Neural progenitor cell (in vitro differentiated cells): Measurements from ENCODE around the gene MAP9. TPM values are rescaled to one million over a fixed set of nuclear protein-coding genes. Genes with fewer than 3 reads are reported as not detected.

Source experiments
- DNase-seq: peaks from one replicate; pipeline ENCODE4 v3.0.0-alpha.2; 2016; ENCODE audit warnings: low spot score
- H2AFZ ChIP-seq: fragments of 200-600 bp; sonication (generic); replicated peaks from 2 replicates; pipeline ENCODE4 v1.6.1; 2016; ENCODE audit warnings: antibody characterized with exemption
- H3F3A ChIP-seq: fragments of 200-600 bp; sonication (generic); 2 replicates; pipeline ENCODE4 v1.6.1; 2016; ENCODE audit warnings: antibody characterized with exemption, low read depth
- H3K27ac ChIP-seq: fragments of 200-600 bp; sonication (generic); 2 replicates; pipeline ENCODE4 v1.5.1; 2016; ENCODE audit warnings: mild to moderate bottlenecking
- H3K27me3 ChIP-seq: fragments of 200-600 bp; sonication (generic); 2 replicates; pipeline ENCODE4 v1.6.1; 2016; ENCODE audit warnings: mild to moderate bottlenecking, moderate library complexity
- H3K36me3 ChIP-seq: fragments of 200-600 bp; sonication (generic); 2 replicates; pipeline ENCODE4 v1.5.1; 2016
- H3K4me1 ChIP-seq: fragments of 200-600 bp; sonication (generic); 2 replicates; pipeline ENCODE4 v1.6.1; 2016; ENCODE audit warnings: mixed run types
- H3K4me2 ChIP-seq: fragments of 200-600 bp; sonication (generic); 2 replicates; pipeline ENCODE4 v1.6.1; 2016
- H3K4me3 ChIP-seq: fragments of 200-600 bp; sonication (generic); 2 replicates; pipeline ENCODE4 v1.5.1; 2016
- H3K79me2 ChIP-seq: fragments of 200-600 bp; sonication (generic); 2 replicates; pipeline ENCODE4 v1.6.1; 2016; ENCODE audit warnings: low read depth
- H3K9ac ChIP-seq: fragments of 200-600 bp; sonication (generic); 2 replicates; pipeline ENCODE4 v1.6.1; 2016
- H3K9me3 ChIP-seq: fragments of 200-600 bp; sonication (generic); 2 replicates; pipeline ENCODE4 v1.5.1; 2016; ENCODE audit warnings: low read depth
- H4K20me1 ChIP-seq: fragments of 200-600 bp; sonication (generic); 2 replicates; pipeline ENCODE4 v1.6.1; 2016; ENCODE audit warnings: low read depth
- H3K27ac Mint-ChIP-seq: 3 replicates; pipeline ENCODE4 v1.8.0; 2021; ENCODE audit warnings: mixed read lengths
- H3K27me3 Mint-ChIP-seq: 2 replicates; pipeline ENCODE4 v1.8.0; 2022; ENCODE audit warnings: low read depth, mild to moderate bottlenecking, inconsistent platforms, moderate library complexity, mixed read lengths; ENCODE audit not compliant: insufficient read depth
- H3K36me3 Mint-ChIP-seq: 3 replicates; pipeline ENCODE4 v1.8.0; 2021; ENCODE audit warnings: mixed read lengths
- H3K4me1 Mint-ChIP-seq: 3 replicates; pipeline ENCODE4 v1.8.0; 2021; ENCODE audit warnings: mixed read lengths
- H3K4me3 Mint-ChIP-seq: 3 replicates; pipeline ENCODE4 v1.8.0; 2021; ENCODE audit warnings: mild to moderate bottlenecking, moderate library complexity, mixed read lengths
- H3K9me3 Mint-ChIP-seq: 3 replicates; pipeline ENCODE4 v1.8.0; 2020; ENCODE audit warnings: mixed read lengths
- EZH2 ChIP-seq: fragments of 200-600 bp; sonication (generic); IDR thresholded peaks from 2 replicates; pipeline ENCODE4 v1.6.1; 2017; ENCODE audit warnings: antibody characterized with exemption, mild to moderate bottlenecking, moderate library complexity
- EZH2phosphoT487 ChIP-seq: fragments of 200-600 bp; sonication (generic); IDR thresholded peaks from 2 replicates; pipeline ENCODE4 v1.6.1; 2017; ENCODE audit warnings: antibody characterized with exemption
- total RNA-seq: library from RNA; depleted of rRNA; stranded (reverse); fragments of >200 nt; gene quantifications from 2 replicates; pipeline ENCODE4 v1.2.3, GENCODE V29; 2015; ENCODE audit warnings: low replicate concordance
- TF ChIP-seq, protein P1 (sequence below): fragments of 200-600 bp; sonication (generic); IDR thresholded peaks from 2 replicates; pipeline ENCODE4 v1.5.1; 2017; ENCODE audit warnings: antibody characterized with exemption, mild to moderate bottlenecking

Gene MAP9
- total RNA-seq, 1 donor from 2014 or later, result 29.1 TPM

DNA sequence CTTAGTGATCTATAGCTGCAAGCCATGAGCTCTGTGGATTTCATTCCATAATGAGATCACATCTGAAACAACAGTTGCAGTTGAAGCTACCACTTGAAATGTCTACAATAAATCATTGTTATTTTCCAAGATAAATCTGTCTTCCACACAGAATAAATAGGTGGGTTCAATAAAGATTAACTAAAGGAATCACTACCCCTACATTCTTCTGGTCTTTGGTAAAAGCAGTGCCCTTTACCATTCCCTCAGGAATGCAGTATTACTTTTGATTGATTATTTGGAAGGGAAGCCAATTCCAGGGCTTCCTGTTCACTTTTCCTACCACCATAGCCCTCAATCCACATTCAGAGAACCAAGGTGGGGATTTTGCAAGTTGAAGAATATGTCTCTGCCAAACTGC lies 38.9 kb upstream of the MAP9 start:
- H3K4me3 ChIP-seq, result no peak overlapping the region
- H3K27me3 Mint-ChIP-seq, result no peaks in the 10 kb centered on the region

DNA sequence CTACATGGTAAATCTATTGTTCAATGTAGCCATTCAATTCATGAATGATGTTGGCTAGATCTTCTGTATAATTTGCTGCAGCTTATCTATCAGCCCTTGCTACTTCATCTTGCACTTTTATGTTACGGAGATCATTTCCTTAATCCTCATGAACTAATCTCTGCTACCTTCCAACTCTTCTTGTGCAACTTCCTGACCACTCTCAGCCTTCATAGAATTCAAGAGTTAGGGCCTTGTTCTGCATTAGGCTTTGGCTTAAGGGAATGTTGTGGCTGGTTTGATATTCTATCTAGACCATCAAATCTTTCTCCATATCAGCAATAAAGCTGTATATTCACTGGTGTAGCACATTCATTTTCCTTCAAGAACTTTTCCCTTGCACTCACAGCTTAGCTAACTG lies 36.7 kb upstream of the MAP9 start:
- H3K27me3 Mint-ChIP-seq, result no peaks in the 10 kb centered on the region
- no peaks in the 10 kb centered on the region for H3K36me3 Mint-ChIP-seq

More for the DNA sequence above, 38.9 kb upstream of the MAP9 start:
- Mint-ChIP-seq H3K27ac (no peak overlapping the region), H3K4me3 (no peak overlapping the region), H3K36me3 (no peaks in the 10 kb centered on the region), H3K9me3 (no peaks in the 10 kb centered on the region), H3K4me1 (no peaks in the 10 kb centered on the region)
- no peaks in the 10 kb centered on the region for H4K20me1 ChIP-seq
- H3K27ac ChIP-seq, result no peak overlapping the region
- DNase-seq, result no peak
- H2AFZ ChIP-seq, result no peak overlapping the region
- no peaks in the 10 kb centered on the region for H3K4me1 ChIP-seq
- H3K9ac ChIP-seq, result no peak overlapping the region
- H3F3A ChIP-seq, result no peaks in the 10 kb centered on the region
- TF ChIP-seq EZH2 (no peak), EZH2phosphoT487 (no peak)
- TF ChIP-seq, protein P1, sequence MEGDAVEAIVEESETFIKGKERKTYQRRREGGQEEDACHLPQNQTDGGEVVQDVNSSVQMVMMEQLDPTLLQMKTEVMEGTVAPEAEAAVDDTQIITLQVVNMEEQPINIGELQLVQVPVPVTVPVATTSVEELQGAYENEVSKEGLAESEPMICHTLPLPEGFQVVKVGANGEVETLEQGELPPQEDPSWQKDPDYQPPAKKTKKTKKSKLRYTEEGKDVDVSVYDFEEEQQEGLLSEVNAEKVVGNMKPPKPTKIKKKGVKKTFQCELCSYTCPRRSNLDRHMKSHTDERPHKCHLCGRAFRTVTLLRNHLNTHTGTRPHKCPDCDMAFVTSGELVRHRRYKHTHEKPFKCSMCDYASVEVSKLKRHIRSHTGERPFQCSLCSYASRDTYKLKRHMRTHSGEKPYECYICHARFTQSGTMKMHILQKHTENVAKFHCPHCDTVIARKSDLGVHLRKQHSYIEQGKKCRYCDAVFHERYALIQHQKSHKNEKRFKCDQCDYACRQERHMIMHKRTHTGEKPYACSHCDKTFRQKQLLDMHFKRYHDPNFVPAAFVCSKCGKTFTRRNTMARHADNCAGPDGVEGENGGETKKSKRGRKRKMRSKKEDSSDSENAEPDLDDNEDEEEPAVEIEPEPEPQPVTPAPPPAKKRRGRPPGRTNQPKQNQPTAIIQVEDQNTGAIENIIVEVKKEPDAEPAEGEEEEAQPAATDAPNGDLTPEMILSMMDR, result no peak
- H3K4me2 ChIP-seq, result no peak overlapping the region
- H3K9me3 ChIP-seq, result no peaks in the 10 kb centered on the region
- no peaks in the 10 kb centered on the region for H3K27me3 ChIP-seq
- H3K36me3 ChIP-seq, result no peaks in the 10 kb centered on the region
- no peaks in the 10 kb centered on the region for H3K79me2 ChIP-seq

DNA sequence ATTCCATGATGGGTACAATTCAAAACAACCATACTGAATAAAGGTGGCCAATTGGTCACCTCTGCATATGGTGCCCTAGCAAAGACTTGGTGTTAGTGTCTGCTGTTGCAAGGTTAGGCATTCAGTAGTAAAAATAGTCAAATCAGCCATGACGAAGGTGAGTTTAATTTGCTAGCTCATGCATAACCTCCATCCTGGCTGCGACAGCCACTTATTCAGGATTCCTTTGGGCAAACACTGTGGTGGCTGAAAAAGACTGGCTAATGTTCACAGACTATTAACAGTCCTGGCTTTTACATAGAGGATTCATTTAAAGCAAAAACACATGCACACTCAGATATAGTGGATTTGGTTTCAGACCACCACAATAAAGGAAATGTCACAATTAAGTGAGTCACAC lies 34.8 kb upstream of the MAP9 start:
- Mint-ChIP-seq H3K27me3 (no peaks in the 10 kb centered on the region), H3K36me3 (no peaks in the 10 kb centered on the region), H3K27ac (no peak overlapping the region), H3K9me3 (no peaks in the 10 kb centered on the region), H3K4me3 (no peak overlapping the region), H3K4me1 (no peaks in the 10 kb centered on the region)
- TF ChIP-seq EZH2phosphoT487, result no peak
- no peak for TF ChIP-seq EZH2
- TF ChIP-seq, protein P1, result no peak
- Histone ChIP-seq H3K4me3 (no peak overlapping the region), H2AFZ (no peak overlapping the region), H3K4me1 (no peaks in the 10 kb centered on the region), H3K27me3 (peaks cover under 1% of the 10 kb centered on the region), H3K4me2 (no peak overlapping the region), H3K9me3 (no peaks in the 10 kb centered on the region), H3K27ac (no peak overlapping the region), H3K9ac (no peak overlapping the region), H3K36me3 (no peaks in the 10 kb centered on the region), H3F3A (no peaks in the 10 kb centered on the region), H4K20me1 (no peaks in the 10 kb centered on the region), H3K79me2 (no peaks in the 10 kb centered on the region)
- DNase-seq, result no peak

More for the DNA sequence above, 36.7 kb upstream of the MAP9 start:
- H2AFZ ChIP-seq, result no peak overlapping the region
- Mint-ChIP-seq H3K4me1 (no peaks in the 10 kb centered on the region), H3K4me3 (no peak overlapping the region), H3K27ac (no peak overlapping the region), H3K9me3 (no peaks in the 10 kb centered on the region)
- H3K9ac ChIP-seq, result no peak overlapping the region
- TF ChIP-seq EZH2phosphoT487 (no peak), EZH2 (no peak)
- TF ChIP-seq, protein P1, result no peak
- no peak overlapping the region for H3K4me2 ChIP-seq
- no peaks in the 10 kb centered on the region for H3K9me3 ChIP-seq
- H3K27ac ChIP-seq, result no peak overlapping the region
- H3F3A ChIP-seq, result no peaks in the 10 kb centered on the region
- no peaks in the 10 kb centered on the region for H3K79me2 ChIP-seq
- H3K4me1 ChIP-seq, result no peaks in the 10 kb centered on the region
- DNase-seq, result no peak
- no peak overlapping the region for H3K4me3 ChIP-seq
- no peaks in the 10 kb centered on the region for H4K20me1 ChIP-seq
- no peaks in the 10 kb centered on the region for H3K36me3 ChIP-seq
- no peaks in the 10 kb centered on the region for H3K27me3 ChIP-seq
